HG02840 (cell line): ENCODE results near the gene GRB10.

ENCODE experiments used
- ATAC-seq: cut with Tn5 transposase; IDR thresholded peaks from one replicate; pipeline ENCODE4 v1.9.1; 2021; ENCODE audit warnings: mild to moderate bottlenecking, moderate library complexity, moderate number of reproducible peaks; ENCODE audit not compliant: unreplicated experiment, low FRiP score

GRB10 gene

DNA sequence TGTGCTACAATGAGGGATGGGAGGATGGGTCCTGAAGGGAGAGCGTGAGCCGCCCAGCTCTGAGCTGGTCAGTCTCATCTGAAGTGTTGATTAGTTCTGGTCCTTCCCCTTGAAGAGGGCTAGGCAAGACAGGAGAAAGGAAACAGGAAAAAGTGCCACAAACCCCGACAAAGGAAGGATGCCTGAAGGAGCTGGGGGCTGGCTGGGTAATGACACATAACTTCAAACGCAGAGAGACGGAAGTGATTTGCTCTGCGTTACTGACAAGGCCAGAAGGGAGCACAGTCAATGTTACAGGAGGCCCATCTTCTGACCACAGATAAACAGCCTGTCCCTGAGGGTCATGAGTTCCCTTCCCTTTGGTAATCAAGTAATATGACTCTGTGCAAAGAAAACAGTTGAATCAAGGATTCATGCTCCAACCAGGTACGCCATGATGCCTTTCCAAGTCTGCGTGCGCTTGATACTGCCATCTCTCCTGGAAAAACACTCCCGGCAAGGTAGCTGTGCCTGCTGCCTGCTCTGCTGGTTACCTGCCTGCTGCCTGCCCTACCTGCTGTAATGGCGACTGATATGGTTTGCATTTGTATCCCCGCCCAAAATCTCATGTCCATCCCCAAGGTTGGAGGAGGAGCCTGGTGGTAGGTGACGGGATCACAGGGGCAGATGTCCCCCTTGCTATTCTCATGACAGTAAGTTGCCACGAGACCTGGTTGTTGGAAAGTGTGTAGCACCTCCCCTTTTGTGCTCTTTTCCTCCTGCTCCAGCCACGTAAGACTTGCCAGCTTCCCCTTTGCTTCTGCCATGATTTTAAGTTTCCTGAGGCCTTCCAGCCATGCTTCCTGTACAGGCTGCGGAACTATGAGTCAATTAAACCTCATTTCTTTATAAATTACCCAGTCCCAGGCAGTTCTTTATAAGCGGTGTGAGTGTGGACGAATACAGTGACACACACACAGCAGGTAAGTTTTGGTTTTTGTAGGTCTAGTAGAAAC is 57.9 kb downstream of the GRB10 start:
- no peak for ATAC-seq

DNA sequence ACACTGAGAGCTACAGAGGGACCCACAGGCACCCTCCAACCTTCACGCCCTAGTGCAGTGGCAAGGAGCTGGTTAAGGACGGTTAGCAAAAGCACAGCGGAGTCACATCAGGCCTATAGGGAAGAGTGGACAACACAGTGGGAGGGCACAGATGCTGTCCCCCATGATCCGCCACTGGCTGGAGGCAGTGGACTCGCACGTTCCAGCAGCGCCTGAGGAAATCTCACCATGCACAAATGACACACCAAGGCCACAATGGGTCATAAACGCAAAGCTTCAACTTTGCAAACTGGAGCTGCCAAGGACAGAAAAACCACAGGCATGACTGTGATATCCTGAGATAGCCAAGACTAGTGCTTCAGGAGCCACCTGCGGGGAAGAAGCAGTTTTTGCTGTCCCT is 58.8 kb downstream of the GRB10 start:
- no peak for ATAC-seq

DNA sequence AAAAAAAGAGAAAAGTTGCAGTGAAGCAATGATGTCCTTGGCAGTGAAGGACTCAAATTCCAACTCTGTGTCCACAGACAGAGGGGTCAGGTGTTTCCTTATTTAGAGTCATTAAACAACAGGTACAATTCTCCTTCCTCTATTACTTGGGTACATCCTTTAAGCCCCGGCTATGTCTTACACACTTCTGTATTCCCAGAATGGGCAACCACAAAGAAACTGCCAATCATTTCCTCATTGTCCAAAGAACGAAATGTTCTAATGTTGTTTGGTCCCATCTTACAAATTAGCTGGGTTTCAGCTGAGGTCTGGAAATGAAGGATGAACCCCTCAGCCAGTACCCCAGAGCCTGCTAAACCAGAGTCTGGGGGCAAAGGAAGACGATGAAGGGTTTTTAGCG is 59.5 kb downstream of the GRB10 start:
- no peak for ATAC-seq

DNA sequence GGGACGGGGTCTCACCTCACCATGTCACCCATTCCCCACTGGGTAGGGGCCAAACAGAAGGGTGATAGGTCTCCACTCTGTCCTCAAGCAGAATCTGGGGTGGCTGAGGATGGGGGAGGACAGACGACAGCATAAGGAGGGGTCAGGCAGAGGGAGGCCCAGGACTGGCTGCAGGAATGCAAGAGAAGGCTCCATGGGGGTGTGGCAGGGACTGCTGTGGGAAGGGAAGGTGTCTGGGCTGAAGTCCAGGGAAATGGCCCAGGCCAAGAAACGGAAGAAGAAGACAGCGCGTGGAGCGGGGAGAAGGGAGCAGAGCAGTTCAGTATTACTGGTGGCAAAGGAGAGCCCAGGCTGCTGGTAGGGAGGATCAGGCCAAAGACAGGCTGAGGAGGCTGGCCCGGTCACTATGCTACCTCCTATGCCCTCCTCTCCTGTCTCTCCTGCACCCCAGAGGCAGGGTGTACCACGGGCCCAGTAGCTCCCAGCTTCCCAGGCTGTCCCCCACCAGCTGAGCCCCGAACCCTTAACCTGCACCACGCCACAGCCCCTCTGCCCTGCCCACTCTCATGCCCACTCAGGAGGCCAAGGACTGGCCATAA is 60.9 kb downstream of the GRB10 start:
- ATAC-seq, result no peak

DNA sequence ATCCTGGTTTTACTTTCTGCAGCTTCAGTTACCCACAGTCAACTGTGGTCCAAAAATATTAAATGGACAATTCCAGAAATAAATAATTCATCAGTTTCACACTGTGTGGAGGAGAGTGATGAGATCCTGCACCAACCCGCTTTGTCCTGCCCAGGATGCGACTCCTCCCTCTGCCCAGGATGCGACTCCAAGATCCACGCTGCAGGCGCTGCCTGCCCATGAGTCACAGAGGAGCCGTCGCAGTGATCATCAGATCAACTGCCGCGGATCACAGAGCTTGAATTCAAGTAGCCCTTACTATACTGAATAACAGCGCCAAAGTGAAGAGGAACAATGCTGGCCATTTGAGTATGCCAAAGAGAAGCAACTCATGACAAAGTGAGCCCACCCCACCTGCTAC is 61.5 kb downstream of the GRB10 start:
- no peak for ATAC-seq

DNA sequence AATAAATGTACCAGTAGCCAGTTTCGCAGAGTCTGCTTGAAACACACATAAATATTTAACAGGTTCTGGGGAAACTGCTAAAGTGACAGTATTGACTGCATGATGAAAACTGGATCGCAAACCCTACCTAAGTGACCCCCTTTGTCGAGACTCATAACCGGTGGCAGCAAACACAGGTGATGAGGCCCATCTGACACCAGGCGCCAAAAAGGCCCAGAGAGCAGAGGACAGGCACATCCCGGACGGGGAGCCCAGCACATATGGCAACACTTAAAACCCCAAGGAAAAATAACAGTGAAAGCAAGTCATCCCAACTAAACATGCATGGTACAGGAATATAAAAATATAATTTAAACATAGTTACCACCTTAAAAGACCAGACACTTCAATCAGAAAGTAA is 62.4 kb downstream of the GRB10 start:
- ATAC-seq, result no peak

DNA sequence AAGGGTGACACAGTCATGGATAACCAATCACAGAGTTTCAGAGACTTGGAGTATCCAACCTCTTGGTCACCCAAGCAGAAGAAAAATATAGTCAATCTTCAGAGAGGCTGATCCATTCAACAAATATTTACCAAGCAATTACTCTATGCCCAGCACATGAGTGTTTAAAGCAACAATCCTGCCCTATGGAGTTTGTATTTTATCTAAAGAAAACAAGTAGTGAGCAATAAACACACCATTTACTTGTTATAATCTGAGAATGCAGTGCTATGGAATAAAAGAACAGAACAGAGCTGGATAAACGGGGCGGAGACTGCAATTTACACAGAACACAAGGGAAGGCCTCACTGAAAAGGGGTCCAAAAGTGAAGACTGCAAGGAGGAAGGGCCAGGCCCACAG is 63.8 kb downstream of the GRB10 start:
- ATAC-seq, result no peak

DNA sequence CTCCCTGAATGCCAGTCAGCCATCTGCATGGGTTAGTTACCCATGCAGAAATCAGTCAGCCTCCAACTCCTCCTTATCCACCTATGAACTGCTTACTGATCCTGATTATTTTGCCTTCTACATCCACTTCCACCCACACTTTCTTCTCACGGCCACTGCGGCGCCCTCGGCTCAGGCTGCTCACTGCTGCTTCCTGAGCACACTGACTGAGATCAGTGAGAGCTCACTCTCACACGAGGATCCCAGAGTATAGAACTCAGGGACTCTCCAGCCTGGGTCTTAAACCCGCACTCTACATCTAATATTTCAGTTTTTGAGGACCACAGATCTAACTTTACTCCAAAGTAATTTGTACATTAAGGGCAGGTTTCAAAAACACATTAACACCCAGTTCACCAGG is 64.4 kb downstream of the GRB10 start:
- no peak for ATAC-seq

DNA sequence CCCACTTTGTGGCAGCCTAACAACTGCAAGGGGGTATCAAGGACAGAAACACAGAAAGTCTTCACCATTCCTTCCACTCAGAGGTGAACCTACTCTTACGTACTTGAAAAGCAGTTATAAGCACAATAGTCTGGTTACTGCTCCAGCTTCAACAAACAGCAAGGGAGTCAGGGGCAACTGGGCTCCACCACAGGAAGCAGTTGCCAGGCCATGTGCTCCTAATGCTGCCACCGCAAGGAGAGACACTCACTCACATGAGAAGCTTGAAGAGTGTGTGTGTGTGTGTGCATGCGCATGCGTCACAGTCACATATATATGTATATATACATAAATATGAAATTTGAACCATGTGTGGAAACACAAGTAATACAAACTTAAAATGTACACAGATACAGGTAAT is 65.5 kb downstream of the GRB10 start:
- ATAC-seq, result no peak

DNA sequence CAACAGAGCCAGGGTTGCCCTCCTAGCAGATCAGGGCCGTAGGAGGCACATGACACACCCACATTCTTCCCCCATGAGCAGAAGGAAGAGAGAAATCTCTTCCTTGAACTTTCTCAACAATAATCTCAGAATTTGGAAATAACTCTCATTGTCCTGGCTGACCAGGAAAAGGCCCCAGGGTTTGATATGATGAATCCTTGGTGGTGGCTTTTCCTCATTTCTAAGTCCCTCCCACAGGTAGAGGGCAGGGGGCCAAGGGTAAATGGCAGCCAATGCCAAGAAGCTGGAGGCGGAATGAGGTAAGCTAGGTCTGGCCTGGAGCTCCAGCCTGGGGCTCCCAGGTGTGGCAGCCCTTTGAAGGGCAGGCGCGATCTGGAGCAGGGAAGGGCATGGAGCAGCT is 67.8 kb downstream of the GRB10 start:
- ATAC-seq, result no peak

DNA sequence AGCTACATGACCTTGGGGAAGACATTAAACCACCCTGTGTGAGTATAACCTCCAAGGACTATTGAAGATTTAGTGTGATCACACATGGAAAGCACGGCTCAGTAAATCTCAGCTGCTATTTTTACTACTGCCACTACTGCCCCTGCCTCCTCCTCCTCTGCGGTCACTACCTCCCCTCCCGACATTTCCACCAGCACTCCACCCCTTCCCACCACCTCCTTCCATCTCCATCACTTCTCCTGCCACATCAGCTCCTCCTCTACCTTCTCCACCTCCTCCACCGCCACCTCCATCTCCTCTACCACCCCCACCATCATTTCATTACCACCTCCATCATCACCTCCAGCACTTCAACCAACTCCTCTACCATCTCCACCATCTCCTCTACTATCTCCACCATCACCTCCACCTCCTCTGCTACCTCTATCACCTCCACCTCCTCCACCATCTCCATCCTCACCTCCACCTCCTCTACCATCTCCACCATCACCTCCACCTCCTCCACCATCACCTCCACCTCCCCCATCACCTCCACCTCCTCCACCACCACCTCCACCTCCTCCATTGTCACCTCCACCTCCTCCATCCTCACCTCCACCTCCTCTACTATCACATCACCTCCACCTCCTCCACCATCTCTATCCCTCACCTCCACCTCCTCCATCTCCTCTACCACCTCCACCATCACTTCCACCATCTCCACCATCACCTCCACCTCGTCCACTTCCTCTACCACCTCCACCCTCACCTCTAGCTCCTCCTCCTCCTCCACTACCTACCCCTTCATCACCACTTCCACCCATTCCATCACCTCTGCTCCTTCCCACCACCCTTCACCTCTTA is 69.4 kb downstream of the GRB10 start:
- no peak for ATAC-seq

DNA sequence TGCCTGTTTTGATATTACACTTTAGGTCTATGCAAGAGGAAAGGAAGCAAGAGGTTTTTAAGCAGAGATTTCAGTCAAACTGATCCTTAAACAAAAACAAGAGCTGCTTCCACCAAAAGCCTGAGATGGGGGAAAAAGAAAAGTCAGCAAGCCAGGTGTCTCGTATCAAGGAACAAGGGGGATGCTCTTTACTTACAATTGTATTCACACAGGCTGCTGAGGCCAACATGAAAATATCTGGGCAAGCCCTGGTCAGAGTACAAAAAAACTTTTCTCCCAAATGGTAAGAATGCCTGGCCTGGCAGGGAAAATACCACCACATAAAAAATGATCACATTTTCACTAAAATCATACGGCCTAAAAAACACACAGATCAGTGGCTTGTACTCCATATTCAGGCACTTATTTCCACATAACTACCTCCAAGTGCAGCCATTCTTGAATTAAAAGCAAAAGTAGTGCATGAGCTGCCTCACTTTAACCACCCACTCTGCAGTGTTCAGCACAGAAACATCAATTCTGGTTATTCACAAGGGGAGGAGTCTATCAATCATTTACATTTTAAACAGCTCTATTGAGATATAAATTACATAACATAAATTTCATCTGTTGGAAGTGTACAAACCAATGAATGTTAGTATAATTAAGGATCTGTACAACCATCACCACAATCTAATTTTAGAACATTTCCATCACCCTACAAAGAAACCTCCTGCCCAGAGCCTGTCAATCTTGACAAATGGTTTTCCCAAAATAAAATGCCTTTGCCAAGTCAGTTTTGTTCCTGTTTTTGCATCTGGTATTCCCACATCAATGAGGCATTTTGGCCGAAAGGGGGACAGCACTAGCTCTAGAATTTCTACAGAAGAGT is 70.2 kb downstream of the GRB10 start:
- no peak for ATAC-seq

DNA sequence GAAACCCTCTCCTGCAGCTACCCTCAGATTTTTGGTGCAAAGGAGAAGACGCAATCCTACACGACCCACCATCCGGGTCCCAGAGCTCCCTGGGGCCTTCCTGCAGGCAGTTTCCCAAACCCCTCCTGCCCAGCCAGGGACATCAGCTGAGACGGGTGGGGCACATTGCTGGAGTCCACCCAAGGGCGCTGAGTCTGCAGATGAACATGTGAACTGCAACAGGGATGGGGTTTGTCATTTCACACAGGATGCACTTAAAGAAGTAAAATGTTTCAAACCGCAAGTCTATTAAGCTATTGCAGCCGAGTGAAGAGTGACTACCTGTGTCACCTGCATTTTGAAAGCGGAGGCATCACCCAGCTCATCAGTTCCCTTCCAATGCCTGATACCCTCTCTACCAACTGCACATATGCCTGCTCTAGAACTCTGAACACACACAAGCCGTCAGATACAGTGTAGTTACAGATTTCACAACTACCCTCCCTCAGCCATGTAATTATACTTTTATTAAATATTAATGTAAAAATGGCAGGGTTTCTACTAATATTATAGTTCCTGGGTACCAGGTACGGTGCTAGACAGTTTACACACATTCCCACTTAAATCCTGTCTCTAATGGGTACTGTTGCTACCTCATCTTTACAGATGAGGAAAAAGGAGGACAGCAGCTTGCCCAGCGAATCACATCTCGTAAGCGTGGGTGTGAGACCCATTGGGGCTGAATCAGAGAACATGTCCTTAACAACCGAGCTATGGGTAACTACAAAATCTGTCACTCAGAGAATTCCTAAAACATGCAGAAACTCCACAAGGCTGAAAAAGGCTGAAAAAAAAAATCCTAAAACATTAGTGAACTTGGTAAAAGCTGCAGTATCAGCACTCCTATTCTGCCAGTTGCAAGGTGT is 71.2 kb downstream of the GRB10 start:
- no peak for ATAC-seq

DNA sequence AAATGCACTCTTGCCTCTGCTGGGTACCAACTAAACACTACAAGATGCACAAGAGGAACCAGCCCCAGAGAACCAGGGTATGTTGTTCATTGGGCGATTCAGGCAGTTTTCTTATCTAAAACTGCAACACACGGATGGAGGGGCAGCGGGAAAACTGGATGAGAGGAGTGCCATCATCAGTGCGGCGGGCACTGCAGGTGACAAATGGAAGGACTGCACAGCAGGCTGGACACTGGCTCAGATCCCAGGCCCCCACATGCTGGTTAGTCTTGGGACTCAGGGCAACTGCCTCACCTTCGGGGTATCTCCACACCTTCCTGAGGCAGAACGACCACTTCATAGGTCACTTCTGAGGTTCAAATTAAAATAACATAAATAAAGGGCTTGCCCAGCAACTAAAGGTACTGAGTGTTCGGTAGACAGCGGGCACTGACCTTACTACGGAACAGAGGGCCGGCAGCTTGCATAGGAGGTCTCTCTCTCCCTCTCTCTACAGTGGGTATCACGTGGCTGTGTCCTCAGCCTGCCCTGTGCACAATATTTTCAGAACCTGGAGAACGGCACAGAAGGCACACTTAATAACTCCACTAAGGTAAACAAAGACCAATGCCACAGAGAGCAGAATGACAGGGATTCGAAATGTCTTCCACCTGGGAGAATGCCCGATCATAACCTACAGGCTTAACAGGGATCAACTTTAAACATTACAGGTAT is 72.1 kb downstream of the GRB10 start:
- no peak for ATAC-seq

DNA sequence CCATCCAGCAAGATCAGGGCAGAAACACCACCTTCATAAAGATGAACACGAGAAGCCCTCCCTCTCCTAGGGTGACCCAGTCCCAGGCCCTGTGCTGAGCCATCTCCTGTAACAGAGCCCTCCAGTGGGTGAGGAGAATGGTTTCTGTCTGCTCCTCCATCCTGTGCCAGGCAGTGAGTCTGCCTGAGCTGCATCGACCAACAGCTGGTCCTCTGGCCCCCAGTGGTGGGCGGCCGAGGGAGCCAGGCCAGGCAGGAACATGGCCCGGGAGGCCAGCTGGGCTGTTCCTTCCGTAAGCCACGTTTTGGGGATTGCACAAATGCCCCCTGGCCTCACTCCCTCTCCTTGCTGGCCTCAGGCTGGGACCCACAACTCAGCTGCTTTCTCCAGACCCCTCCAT is 73.5 kb downstream of the GRB10 start:
- ATAC-seq, result no peak

DNA sequence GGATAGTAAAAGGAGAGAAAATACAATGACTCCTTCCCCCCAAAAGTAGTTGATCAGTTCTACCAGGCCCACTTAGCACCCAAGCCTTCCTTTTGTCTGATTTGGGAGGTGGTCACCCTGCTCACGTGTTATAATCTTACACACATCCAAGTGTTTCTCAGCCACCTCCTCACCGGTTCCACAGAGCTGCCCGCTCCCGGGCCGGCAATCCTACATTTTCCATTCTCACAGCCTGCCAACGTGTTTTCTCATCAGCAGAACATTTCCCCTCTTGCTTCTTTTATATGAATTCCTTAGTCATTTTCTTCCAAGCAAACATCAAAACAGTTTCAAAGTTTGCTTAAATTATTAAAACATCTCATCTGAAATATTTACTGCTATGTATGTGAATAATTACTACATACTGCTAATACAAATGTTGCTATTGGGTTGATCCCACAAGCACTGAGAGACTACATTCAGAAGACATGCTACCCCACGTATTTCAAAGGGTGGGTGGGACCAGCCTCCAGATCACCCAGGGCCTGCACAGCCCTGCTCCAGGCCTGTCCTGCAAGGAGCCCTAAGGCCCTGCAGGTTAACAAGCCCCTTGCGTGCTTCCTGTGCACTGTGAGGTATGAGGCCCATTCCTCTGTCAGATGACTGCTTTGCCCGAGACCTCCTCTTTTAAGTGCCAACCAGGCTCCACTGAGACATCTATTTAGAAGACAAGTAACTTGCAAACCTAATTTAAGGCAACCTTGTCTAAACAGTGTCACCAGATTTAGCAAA is 75.3 kb downstream of the GRB10 start:
- no peak for ATAC-seq

DNA sequence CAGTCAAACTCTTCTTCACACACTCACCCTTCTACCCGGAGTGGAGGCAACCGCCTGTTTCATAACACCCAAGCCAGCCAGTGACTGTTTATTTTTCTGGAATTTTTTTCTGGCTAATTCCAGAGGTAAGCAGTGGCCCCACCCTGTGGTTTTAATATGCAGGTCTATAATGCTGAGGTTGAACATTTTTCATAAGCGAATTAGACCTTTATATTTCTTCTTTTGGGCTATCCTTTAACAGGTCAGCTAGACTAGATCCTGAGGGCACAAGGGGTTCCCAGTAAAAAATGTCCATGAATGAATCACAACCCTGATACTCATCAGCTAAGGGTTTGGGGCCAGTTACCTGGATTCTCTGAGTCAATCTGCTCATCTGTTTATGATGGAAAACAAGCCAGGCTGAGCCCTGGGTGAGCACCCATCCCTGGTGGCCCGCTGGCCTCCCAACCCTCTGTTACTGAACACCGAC is 76.2 kb downstream of the GRB10 start:
- no peak for ATAC-seq

DNA sequence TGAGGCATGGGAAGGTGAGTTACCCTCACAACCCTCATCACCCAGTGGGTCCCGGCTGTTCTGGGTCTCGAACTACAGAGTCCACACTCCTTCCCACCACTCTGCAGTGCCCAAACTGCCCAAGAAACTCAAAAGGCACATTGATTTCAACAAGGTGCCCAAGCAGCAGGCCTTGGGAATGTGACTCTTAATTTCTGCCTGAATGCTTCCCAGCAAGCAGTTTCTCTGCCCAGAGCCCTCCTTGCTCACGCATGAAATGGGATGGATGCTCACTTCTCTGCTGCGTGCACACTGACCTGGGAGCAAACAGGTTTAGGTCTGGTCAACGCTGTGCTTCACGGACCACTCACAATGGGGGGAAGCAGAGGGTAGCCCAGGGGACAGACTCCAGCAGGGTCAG is 77.9 kb downstream of the GRB10 start:
- ATAC-seq, result no peak
